Caco-2 (cell line): ENCODE data around the gene POLD4. TPM values are rescaled to one million over a fixed set of nuclear protein-coding genes. Genes with fewer than 3 reads are reported as not detected.

Experiments
- BruUV-seq: library from RNA; stranded (reverse); fragments of 400-500 nt; replicated peaks from 2 replicates; lab custom pipeline; 2021; lab: Mats Ljungman, UMichigan
- CTCF ChIA-PET: fragments of 300-600 bp; sonication (Branson Sonifier 250); formaldehyde crosslinking; loops from one replicate; lab custom pipeline; 2022; ENCODE audit warnings: antibody characterized with exemption; lab: Charles Lee
- POLR2A ChIA-PET: fragments of 300-600 bp; sonication (Branson Sonifier 250); formaldehyde crosslinking; loops from one replicate; lab custom pipeline; 2022; ENCODE audit warnings: antibody characterized with exemption; lab: Charles Lee
- DNase-seq, 2 experiments: peaks; one replicate each; pipeline versions ENCODE4 v3.0.0 to v3.0.0-alpha.2; 2020 to 2022
- H3K27me3 ChIP-seq: replicated peaks from 2 replicates; pipeline ENCODE4 v1.6.0; 2011; ENCODE audit warnings: low read length; ENCODE audit not compliant: control insufficient read depth, insufficient read depth
- H3K36me3 ChIP-seq: 2 replicates; pipeline ENCODE4 v1.5.1; 2011; ENCODE audit warnings: low read length; ENCODE audit not compliant: control insufficient read depth, insufficient read depth
- H3K4me1 ChIP-seq: fragments of 250-450 bp; sonication (Bioruptor Pico); 2 replicates; pipeline ENCODE4 v1.5.1; 2020; ENCODE audit warnings: mild to moderate bottlenecking
- H3K4me3 ChIP-seq: 2 replicates; pipeline ENCODE4 v1.5.1; 2011; ENCODE audit warnings: low read depth, mild to moderate bottlenecking, control low read depth, low read length
- H3K9me3 ChIP-seq: fragments of 250-450 bp; sonication (Bioruptor Pico); 2 replicates; pipeline ENCODE4 v1.5.1; 2020; ENCODE audit warnings: mild to moderate bottlenecking, moderate library complexity
- H3K27ac Mint-ChIP-seq: one replicate; pipeline ENCODE4 v1.8.0; 2022; ENCODE audit warnings: mixed read lengths; ENCODE audit not compliant: unreplicated experiment
- H3K27me3 Mint-ChIP-seq: one replicate; pipeline ENCODE4 v1.8.0; 2022; ENCODE audit warnings: mixed read lengths; ENCODE audit not compliant: insufficient read depth, unreplicated experiment
- H3K36me3 Mint-ChIP-seq: one replicate; pipeline ENCODE4 v1.8.0; 2022; ENCODE audit warnings: mild to moderate bottlenecking, mixed read lengths; ENCODE audit not compliant: insufficient read depth, unreplicated experiment
- H3K4me1 Mint-ChIP-seq: one replicate; pipeline ENCODE4 v1.8.0; 2022; ENCODE audit warnings: low read depth, mixed read lengths; ENCODE audit not compliant: unreplicated experiment
- H3K4me3 Mint-ChIP-seq: one replicate; pipeline ENCODE4 v1.8.0; 2022; ENCODE audit warnings: mild to moderate bottlenecking, moderate library complexity, mixed read lengths; ENCODE audit not compliant: unreplicated experiment
- H3K9me3 Mint-ChIP-seq: one replicate; pipeline ENCODE4 v1.8.0; 2022; ENCODE audit warnings: mixed read lengths; ENCODE audit not compliant: unreplicated experiment
- CTCF ChIP-seq, 2 experiments: fragments of 200-600 bp in 1 of 2; IDR thresholded peaks; 1 replicate in 1 of 2; 2 replicates in 1 of 2; pipeline versions ENCODE4 v1.5.1 to v1.8.0; 2011 to 2022; ENCODE audit warnings: antibody characterized with exemption in 1 of 2, control low read depth in 1 of 2, inconsistent platforms in 1 of 2, low read depth in 1 of 2, low read length in 1 of 2, mild to moderate bottlenecking in 1 of 2, moderate library complexity in 1 of 2; ENCODE audit not compliant: insufficient read depth in 1 of 2, severe bottlenecking in 1 of 2, unreplicated experiment in 1 of 2
- intact Hi-C: fragments of 100-400 bp; cut with micrococcal nuclease; formaldehyde crosslinking; loops from one replicate; pipeline ENCODE4 v1.10.0; 2022; ENCODE audit not compliant: unreplicated experiment
- total RNA-seq: library from RNA; stranded (reverse); gene quantifications from 2 replicates; pipeline ENCODE4 v1.2.3, GENCODE V29; 2022

POLD4 gene
- total RNA-seq, 1 experiment from 2014 or later, result 29.8 TPM

- ChIA-PET POLR2A (no interaction called here), CTCF (interaction anchor here (0.6 to 1.9 kb wide), 4 partner anchors 44 to 681 kb away, joined by 3 to 13 read pairs (median 4); partner anchors contain the start of gene CLCF1)
- Histone ChIP-seq H3K4me3 (no peak overlapping the region), H3K27me3 (no peaks in the 10 kb centered on the region), H3K36me3 (peaks cover 4% of the 10 kb centered on the region), H3K9me3 (no peaks in the 10 kb centered on the region), H3K4me1 (peaks cover 19% of the 10 kb centered on the region)
- no peak for DNase-seq
- intact Hi-C loops, result no loop called here
- Mint-ChIP-seq H3K4me3 (no peak overlapping the region), H3K36me3 (peaks cover 25% of the 10 kb centered on the region), H3K4me1 (peaks cover 19% of the 10 kb centered on the region), H3K27ac (no peak overlapping the region), H3K27me3 (no peaks in the 10 kb centered on the region), H3K9me3 (no peaks in the 10 kb centered on the region)
- no TSS peak for BruUV-seq
- no peak for TF ChIP-seq CTCF (IDR thresholded peaks at IDR 0.05; ENCODE audit: insufficient read depth in 1 of 2, low read depth in 1 of 2, low read length in 1 of 2, severe bottlenecking in 1 of 2, unreplicated experiment in 1 of 2)
Measured at GRCh38 chr11:67310246-67311050, 42.9 kb downstream of the POLD4 start.

GRCh38 chr11:67309661-67310061 is 43.7 kb downstream of the POLD4 start:
- no peak overlapping the region for H3K4me3 Mint-ChIP-seq
- no peaks in the 10 kb centered on the region for H3K27me3 Mint-ChIP-seq
- no peaks in the 10 kb centered on the region for H3K27me3 ChIP-seq
- no peak overlapping the region for H3K27ac Mint-ChIP-seq
- DNase-seq, result peak in 1 of 2 experiments; percentile 38
- no peaks in the 10 kb centered on the region for H3K9me3 Mint-ChIP-seq
- peaks cover 31% of the 10 kb centered on the region for H3K36me3 Mint-ChIP-seq
- H3K4me1 ChIP-seq, result peaks cover 24% of the 10 kb centered on the region
- intact Hi-C loops, result no loop called here
- no TSS peak for BruUV-seq
- no peak for TF ChIP-seq CTCF (IDR thresholded peaks at IDR 0.05; ENCODE audit: insufficient read depth in 1 of 2, low read depth in 1 of 2, low read length in 1 of 2, severe bottlenecking in 1 of 2, unreplicated experiment in 1 of 2)
- peaks cover 4% of the 10 kb centered on the region for H3K36me3 ChIP-seq
- H3K4me1 Mint-ChIP-seq, result peaks cover 22% of the 10 kb centered on the region
- H3K4me3 ChIP-seq, result no peak overlapping the region
- CTCF ChIA-PET, result interaction anchor here (1.9 kb wide), 1 partner anchor 73 kb away, joined by 5 read pairs; no protein-coding TSS in a partner anchor
- POLR2A ChIA-PET, result no interaction called here
- no peaks in the 10 kb centered on the region for H3K9me3 ChIP-seq

- Histone ChIP-seq H3K4me1 (peaks cover 28% of the 10 kb centered on the region), H3K27me3 (no peaks in the 10 kb centered on the region), H3K9me3 (no peaks in the 10 kb centered on the region), H3K36me3 (peaks cover 4% of the 10 kb centered on the region), H3K4me3 (no peak overlapping the region)
- ChIA-PET POLR2A (interaction anchor here (0.6 kb wide), 1 partner anchor 46 kb away, joined by 4 read pairs; no protein-coding TSS in a partner anchor), CTCF (no interaction called here)
- Mint-ChIP-seq H3K36me3 (peaks cover 30% of the 10 kb centered on the region), H3K27me3 (no peaks in the 10 kb centered on the region), H3K9me3 (no peaks in the 10 kb centered on the region), H3K4me3 (no peak overlapping the region), H3K27ac (no peak overlapping the region), H3K4me1 (peaks cover 25% of the 10 kb centered on the region)
- no peak for TF ChIP-seq CTCF (IDR thresholded peaks at IDR 0.05; ENCODE audit: insufficient read depth in 1 of 2, low read depth in 1 of 2, low read length in 1 of 2, severe bottlenecking in 1 of 2, unreplicated experiment in 1 of 2)
- peak in 1 of 2 experiments; percentile 37 for DNase-seq
- no TSS peak for BruUV-seq
- intact Hi-C loops, result no loop called here
Measured at GRCh38 chr11:67309166-67309565, 44.2 kb downstream of the POLD4 start.
